Measurements from ENCODE around the gene LRRC8E.

Gene LRRC8E

DNA sequence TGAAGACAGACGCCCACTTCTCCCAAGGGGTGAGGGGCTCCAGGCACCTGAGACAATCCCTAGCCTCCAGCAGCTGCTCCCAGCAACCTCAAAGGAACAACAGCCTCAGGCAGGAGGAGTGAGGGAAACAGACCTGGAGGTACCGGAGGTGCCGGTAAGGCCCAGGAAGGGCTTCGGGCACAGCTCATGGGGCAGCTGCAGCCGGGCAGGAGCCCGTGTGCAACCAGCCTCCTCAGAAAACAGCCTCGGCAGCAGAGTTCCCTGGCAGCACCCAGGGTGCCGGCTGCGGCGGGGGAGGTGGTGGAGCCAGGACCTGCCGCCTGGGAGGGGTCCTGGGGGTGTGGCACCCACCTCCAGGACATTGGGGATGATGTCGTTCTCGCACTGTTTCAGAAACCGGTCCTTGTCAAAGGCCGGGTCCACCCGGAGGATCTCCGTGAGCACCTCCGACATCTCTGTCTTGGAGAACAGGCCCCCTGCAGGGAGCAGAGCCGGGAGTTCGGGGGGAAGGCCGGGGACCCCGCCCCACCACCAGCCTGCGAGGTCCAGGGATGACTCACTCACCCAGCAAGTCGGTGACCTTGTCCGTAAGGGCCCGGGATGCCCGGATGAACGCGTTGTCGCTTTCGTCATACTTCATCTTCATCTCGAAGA is 44.1 kb downstream of the LRRC8E start:
- no peak for DNase-seq (ENCODE audit: low spot score)

- DNase-seq (ENCODE audit: low spot score): no peak
These were observed 44.6 kb downstream of the LRRC8E start for GRCh38 chr19:7932930-7933300.

- DNase-seq (ENCODE audit: low spot score): no peak
These were observed 45.1 kb downstream of the LRRC8E start for GRCh38 chr19:7933411-7933810.

DNA sequence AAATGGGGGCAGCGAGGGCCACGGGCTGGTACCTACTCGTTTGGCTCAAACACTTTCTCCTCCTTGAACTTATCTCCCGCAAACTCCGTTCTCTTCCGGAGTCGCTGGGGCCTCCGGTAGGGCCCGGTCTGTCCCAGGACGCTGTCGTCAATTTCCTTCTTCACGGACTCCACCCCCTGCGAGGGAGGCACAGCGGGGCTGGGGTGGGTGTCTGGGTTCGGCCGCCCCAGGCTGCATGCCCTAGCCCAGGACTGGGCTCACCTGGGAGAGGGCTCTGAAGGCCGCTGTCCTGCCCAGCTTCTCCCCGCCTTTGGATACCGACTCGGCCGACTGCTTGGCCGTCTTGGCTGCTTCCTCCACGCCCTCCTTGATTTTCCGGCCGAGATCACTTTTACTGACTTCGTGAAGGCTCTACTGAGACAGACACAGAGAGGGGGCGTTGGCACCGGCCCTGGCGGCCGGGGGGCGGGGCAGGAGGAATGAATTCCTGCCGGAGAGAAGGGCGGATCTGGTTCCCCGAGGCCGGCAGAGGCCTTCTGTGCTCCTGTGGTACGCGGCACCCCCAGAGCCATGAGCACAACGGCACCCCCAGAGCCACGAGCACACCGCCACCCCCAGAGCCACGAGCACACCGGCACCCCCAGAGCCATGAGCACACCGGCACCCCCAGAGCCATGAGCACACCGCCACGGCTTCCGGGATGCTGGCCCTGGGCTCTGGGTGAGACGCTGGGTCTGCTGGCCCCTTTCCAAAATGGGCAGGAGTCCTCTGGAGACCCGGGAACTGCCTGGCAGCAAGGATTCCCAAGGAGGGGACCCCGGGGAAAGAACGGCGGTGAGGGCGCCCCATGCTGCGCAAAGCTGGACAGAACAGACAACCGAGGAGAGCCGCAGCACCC is 45.8 kb downstream of the LRRC8E start:
- DNase-seq (ENCODE audit: low spot score): no peak

DNA sequence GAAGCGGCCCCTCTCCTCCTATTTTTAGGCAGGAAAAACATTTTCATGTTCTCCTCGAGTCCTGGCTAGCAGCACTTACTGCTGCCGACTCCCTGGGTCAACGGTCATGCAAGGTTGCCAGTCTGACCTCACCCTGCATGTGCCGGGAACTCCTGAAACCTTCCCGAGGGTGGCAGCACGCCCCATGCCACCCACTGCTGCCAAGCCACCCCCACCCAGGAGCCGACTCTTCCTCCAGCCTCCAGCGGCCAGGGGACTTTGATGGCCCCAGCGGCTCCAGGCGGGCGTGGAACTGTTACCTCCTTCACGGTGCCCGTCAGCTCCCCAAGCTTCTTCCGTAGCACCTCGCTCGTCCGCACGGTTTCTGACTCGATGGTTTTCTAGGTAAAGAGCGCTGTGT is 46.5 kb downstream of the LRRC8E start:
- no peak for DNase-seq (ENCODE audit: low spot score)

GRCh38 chr19:7940841-7941240 is 52.5 kb downstream of the LRRC8E start:
- DNase-seq (ENCODE audit: low spot score): no peak

DNA sequence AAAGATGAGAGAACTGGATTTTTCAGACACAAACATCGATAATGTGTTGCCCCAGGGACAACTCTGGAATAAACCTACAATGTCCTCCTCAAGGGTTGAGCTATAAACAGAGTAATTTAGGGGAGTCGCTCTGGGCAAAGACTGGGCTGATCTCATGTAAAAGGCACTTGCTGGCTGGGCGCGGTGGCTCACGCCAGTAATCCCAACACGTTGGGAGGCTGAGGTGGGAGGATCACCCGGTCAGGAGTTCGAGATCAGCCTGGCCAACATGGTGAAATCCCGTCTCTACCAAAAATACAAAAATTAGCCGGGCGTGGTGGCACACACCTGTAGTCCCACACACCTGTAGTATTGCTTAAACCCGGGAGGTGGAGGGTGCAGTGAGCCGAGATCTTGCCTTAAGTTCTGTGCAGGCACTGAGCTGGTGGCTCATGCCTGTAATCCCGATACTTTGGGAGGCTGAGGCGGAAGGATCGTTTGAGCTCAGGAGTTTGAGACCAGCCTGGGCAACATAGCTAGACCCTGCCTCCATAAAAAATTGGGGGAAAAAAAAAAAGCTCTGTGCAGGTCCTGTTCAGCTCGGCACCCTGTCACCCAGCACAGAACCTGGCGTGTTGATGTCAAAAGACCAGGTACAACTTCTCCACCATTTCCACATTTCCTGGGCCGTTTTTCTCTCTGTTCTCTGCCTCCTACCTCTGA is 53.7 kb downstream of the LRRC8E start:
- DNase-seq (ENCODE audit: low spot score): no peak

- DNase-seq (ENCODE audit: low spot score): no peak
These were observed 54.7 kb downstream of the LRRC8E start for GRCh38 chr19:7942981-7943443.

DNA sequence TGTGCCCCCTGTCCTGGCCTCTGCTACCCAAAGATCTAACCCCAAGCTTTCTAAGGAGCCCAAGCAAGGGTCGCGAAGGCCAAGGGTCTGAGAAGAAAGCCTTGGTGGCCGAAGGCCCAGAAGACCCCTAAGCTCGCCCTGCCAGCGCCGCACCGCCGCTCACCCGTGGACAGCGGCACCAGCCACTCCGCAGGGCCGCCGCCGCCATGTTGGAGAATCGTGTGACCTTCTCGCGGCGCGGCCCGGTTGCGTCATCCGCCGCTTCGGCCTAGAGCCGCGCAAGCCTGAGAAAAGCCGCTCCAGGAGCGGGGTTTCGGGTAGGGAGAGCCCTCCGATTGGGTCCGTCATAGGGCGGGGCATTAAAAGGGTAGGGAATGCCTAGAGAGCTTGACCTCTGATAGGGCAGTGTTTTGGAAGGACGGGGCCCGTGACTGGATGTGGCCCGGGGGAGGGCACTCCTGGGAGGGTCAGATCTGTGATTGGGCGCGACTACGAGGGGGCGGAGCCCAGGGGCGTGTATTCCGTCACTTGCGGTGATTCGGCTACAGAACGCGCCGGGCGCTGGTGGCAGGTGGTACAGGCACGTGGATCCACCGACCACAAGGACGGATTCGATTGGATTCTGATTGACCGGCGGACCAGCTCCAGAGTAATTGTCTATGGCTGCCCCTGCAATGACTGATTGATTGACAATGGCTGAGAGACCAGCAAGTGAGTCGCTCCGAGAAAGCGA is 55.3 kb downstream of the LRRC8E start, which contains the start of gene TIMM44:
TIMM44 (minus strand) TSS at position 223 of the 733 bp plus-strand sequence; CDS start at position 208, 15 bp downstream.
- DNase-seq (ENCODE audit: low spot score): peak; percentile 99

DNA sequence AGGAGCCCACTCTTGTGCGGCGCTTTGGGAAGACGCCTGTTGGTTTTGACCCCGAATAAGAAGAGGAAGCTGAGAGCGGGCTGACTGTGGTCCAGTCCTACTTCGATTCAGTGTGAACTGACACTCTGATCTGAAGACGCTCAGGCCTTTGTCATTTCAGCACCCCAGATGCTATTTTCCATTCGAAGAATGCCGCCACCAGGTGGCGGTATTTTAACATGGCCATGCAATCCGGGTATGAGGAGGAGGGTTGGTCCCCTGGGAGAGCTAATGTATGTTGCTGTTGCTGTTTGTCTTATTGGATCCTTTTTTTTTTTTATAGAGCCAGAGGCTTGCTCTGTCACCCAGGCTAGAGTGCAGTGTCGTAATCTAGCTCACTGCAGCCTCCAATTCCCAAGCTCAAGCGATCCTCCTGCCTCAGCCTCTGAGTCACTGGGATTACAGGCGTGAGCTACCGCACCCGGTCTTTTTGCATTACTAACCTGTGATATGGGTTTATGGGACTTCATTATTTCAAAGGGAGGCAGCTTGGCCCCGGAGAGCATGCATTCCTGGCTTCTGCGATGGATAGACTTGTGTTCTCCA is 56.0 kb downstream of the LRRC8E start:
- peak; percentile 88 for DNase-seq (ENCODE audit: low spot score)

DNA sequence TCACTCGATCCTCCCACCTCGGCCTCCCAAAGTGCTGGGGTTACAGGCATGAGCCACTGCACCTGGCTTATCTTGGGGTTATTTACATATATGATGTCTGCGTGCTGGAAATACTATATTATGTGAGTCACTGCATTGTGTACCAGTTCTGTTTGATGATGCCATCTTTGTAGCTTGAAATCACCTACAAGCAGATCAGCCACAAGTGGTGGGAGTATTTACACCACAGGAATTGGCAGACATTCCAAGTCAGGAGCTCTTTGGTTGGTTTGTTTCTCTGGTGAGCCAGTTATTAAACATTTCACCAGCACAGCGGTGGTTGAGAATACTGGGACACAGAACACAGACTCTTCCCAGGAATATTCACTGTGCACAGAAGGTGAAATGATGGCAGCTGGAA is 59.6 kb downstream of the LRRC8E start:
- DNase-seq (ENCODE audit: low spot score): no peak

Measured in hepatic stellate cell (primary cell).